Measurements from ENCODE around the gene GNPAT.

The GNPAT gene

GRCh38 chr1:231240883-231241735 lies at the start of gene GNPAT:
TSS of gene GNPAT (plus strand) at chr1:231241212. CDS start at chr1:231241379, 167 bp downstream.
- H3K4me3 ChIP-seq (ENCODE audit: low read depth, low read length): peak within 1 kb of the TSS; percentile 96
- peak; percentile 83 for DNase-seq (ENCODE audit: low read depth)
- TF ChIP-seq CTCF (conservative IDR thresholded peaks at IDR 0.05; ENCODE audit: low read depth, low read length): no peak

GRCh38 chr1:231192620-231193163 lies 48.3 kb upstream of the GNPAT start:
- peak; percentile 14 for DNase-seq (ENCODE audit: low read depth)
- TF ChIP-seq CTCF (conservative IDR thresholded peaks at IDR 0.05; ENCODE audit: low read depth, low read length): no peak
- H3K4me3 ChIP-seq (ENCODE audit: low read depth, low read length): no peak overlapping the region

- DNase-seq (ENCODE audit: low read depth): no peak
- TF ChIP-seq CTCF (conservative IDR thresholded peaks at IDR 0.05; ENCODE audit: low read depth, low read length): no peak
- H3K4me3 ChIP-seq (ENCODE audit: low read depth, low read length): no peak overlapping the region
Observed at GRCh38 chr1:231193710-231194340, 47.2 kb upstream of the GNPAT start.

- no peak overlapping the region for H3K4me3 ChIP-seq (ENCODE audit: low read depth, low read length)
- no peak for DNase-seq (ENCODE audit: low read depth)
- no peak for TF ChIP-seq CTCF (conservative IDR thresholded peaks at IDR 0.05; ENCODE audit: low read depth, low read length)
Observed at GRCh38 chr1:231194476-231194842, 46.6 kb upstream of the GNPAT start.

GRCh38 chr1:231194843-231195516 lies 46.0 kb upstream of the GNPAT start:
- TF ChIP-seq CTCF (conservative IDR thresholded peaks at IDR 0.05; ENCODE audit: low read depth, low read length): no peak
- no peak overlapping the region for H3K4me3 ChIP-seq (ENCODE audit: low read depth, low read length)
- no peak for DNase-seq (ENCODE audit: low read depth)

GRCh38 chr1:231196307-231196706 lies 44.7 kb upstream of the GNPAT start:
- no peak for TF ChIP-seq CTCF (conservative IDR thresholded peaks at IDR 0.05; ENCODE audit: low read depth, low read length)
- DNase-seq (ENCODE audit: low read depth): no peak
- no peak overlapping the region for H3K4me3 ChIP-seq (ENCODE audit: low read depth, low read length)
